ENCODE measurements around the gene IDE. TPM values are rescaled to one million over a fixed set of nuclear protein-coding genes. Genes with fewer than 3 reads are reported as not detected.

IDE gene
- total RNA-seq, 1 experiment from 2014 or later = 66.4 TPM

- Mint-ChIP-seq H3K27ac (ENCODE audit: low read depth, unreplicated experiment) (no peak overlapping the region), H3K4me3 (ENCODE audit: unreplicated experiment) (no peak overlapping the region), H3K36me3 (ENCODE audit: insufficient read depth, unreplicated experiment) (peaks cover 83% of the 10 kb centered on the region), H3K9me3 (ENCODE audit: unreplicated experiment) (no peaks in the 10 kb centered on the region), H3K4me1 (ENCODE audit: insufficient read depth, unreplicated experiment) (no peaks in the 10 kb centered on the region), H3K27me3 (ENCODE audit: insufficient read depth, unreplicated experiment) (no peaks in the 10 kb centered on the region)
- DNase-seq (ENCODE audit: unreplicated experiment) = no peak
- no peak for TF ChIP-seq CTCF (IDR thresholded peaks at IDR 0.05; ENCODE audit: unreplicated experiment)
- no TSS peak for BruUV-seq (replicated peaks)
- intact Hi-C loops (cut with micrococcal nuclease) = no loop called here
- CTCF ChIA-PET = no interaction called here
- POLR2A ChIA-PET = no interaction called here
Observed at GRCh38 chr10:92505044-92505443, 68.8 kb downstream of the IDE start.

GRCh38 chr10:92502296-92502808 lies 71.5 kb downstream of the IDE start:
- H3K4me3 Mint-ChIP-seq (ENCODE audit: unreplicated experiment) = no peak overlapping the region
- ChIA-PET CTCF (interaction anchor here (0.8 kb wide), 1 partner anchor 15 kb away, joined by 3 read pairs; no protein-coding TSS in a partner anchor), POLR2A (no interaction called here)
- H3K9me3 Mint-ChIP-seq (ENCODE audit: unreplicated experiment) = no peaks in the 10 kb centered on the region
- peaks cover 79% of the 10 kb centered on the region for H3K36me3 Mint-ChIP-seq (ENCODE audit: insufficient read depth, unreplicated experiment)
- no peaks in the 10 kb centered on the region for H3K27me3 Mint-ChIP-seq (ENCODE audit: insufficient read depth, unreplicated experiment)
- BruUV-seq (replicated peaks) = no TSS peak
- H3K4me1 Mint-ChIP-seq (ENCODE audit: insufficient read depth, unreplicated experiment) = no peaks in the 10 kb centered on the region
- no peak overlapping the region for H3K27ac Mint-ChIP-seq (ENCODE audit: low read depth, unreplicated experiment)
- intact Hi-C loops (cut with micrococcal nuclease) = no loop called here
- TF ChIP-seq CTCF (IDR thresholded peaks at IDR 0.05; ENCODE audit: unreplicated experiment) = no peak
- no peak for DNase-seq (ENCODE audit: unreplicated experiment)

- DNase-seq (ENCODE audit: unreplicated experiment) = no peak
- H3K4me1 Mint-ChIP-seq (ENCODE audit: insufficient read depth, unreplicated experiment) = peaks cover 6% of the 10 kb centered on the region
- CTCF ChIA-PET = interaction anchor here (0.5 kb wide), 1 partner anchor 242 kb away, joined by 5 read pairs; no protein-coding TSS in a partner anchor
- peak overlapping the region; percentile 20 for H3K27ac Mint-ChIP-seq (ENCODE audit: low read depth, unreplicated experiment)
- no TSS peak for BruUV-seq (replicated peaks)
- POLR2A ChIA-PET = interaction anchor here (0.7 to 1.4 kb wide), 3 partner anchors 18 to 45 kb away, joined by 3 to 5 read pairs (median 3); no protein-coding TSS in a partner anchor
- intact Hi-C loops (cut with micrococcal nuclease) = no loop called here
- no peaks in the 10 kb centered on the region for H3K9me3 Mint-ChIP-seq (ENCODE audit: unreplicated experiment)
- no peak for TF ChIP-seq CTCF (IDR thresholded peaks at IDR 0.05; ENCODE audit: unreplicated experiment)
- peaks cover 79% of the 10 kb centered on the region for H3K36me3 Mint-ChIP-seq (ENCODE audit: insufficient read depth, unreplicated experiment)
- no peaks in the 10 kb centered on the region for H3K27me3 Mint-ChIP-seq (ENCODE audit: insufficient read depth, unreplicated experiment)
- no peak overlapping the region for H3K4me3 Mint-ChIP-seq (ENCODE audit: unreplicated experiment)
Observed at GRCh38 chr10:92493362-92493761, 80.5 kb downstream of the IDE start.

GRCh38 chr10:92492748-92493240 lies 81.1 kb downstream of the IDE start:
- Mint-ChIP-seq H3K27ac (ENCODE audit: low read depth, unreplicated experiment) (no peak overlapping the region), H3K9me3 (ENCODE audit: unreplicated experiment) (no peaks in the 10 kb centered on the region), H3K27me3 (ENCODE audit: insufficient read depth, unreplicated experiment) (no peaks in the 10 kb centered on the region), H3K4me1 (ENCODE audit: insufficient read depth, unreplicated experiment) (peaks cover 6% of the 10 kb centered on the region), H3K4me3 (ENCODE audit: unreplicated experiment) (no peak overlapping the region), H3K36me3 (ENCODE audit: insufficient read depth, unreplicated experiment) (peaks cover 81% of the 10 kb centered on the region)
- peak; percentile 30 for DNase-seq (ENCODE audit: unreplicated experiment)
- BruUV-seq (replicated peaks) = no TSS peak
- intact Hi-C loops (cut with micrococcal nuclease) = no loop called here
- ChIA-PET CTCF (no interaction called here), POLR2A (interaction anchor here (0.8 to 1.4 kb wide), 2 partner anchors 19 to 28 kb away, joined by 3 to 5 read pairs; no protein-coding TSS in a partner anchor)
- TF ChIP-seq CTCF (IDR thresholded peaks at IDR 0.05; ENCODE audit: unreplicated experiment) = no peak

All from MCF 10A (cell line).